Astrocyte of the cerebellum (primary cell): ENCODE results near the gene AGBL4.

Experiments
- DNase-seq: peaks from one replicate; pipeline ENCODE4 v3.0.0-alpha.2; 2011; ENCODE audit warnings: low read depth
- H3K4me3 ChIP-seq: 2 replicates; pipeline ENCODE4 v1.5.1; 2011; ENCODE audit warnings: mild to moderate bottlenecking, low read depth, low read length, moderate library complexity
- CTCF ChIP-seq: IDR thresholded peaks from 2 replicates; pipeline ENCODE4 v1.5.1; 2012; ENCODE audit warnings: low read length, low read depth, moderate library complexity, mild to moderate bottlenecking; ENCODE audit errors: missing control alignments
- in situ Hi-C: cut with HindIII; loops from 2 replicates; pipeline ENCODE4 v1.10.0; 2017; ENCODE audit warnings: low sequenced_read_pairs

AGBL4 gene

GRCh38 chr1:48652334-48652733 lies 1371.4 kb downstream of the AGBL4 start:
- in situ Hi-C loops = no loop called here
- no peak for DNase-seq
- no peak overlapping the region for H3K4me3 ChIP-seq
- TF ChIP-seq CTCF = no peak

- no peak overlapping the region for H3K4me3 ChIP-seq
- DNase-seq = no peak
- in situ Hi-C loops = no loop called here
- TF ChIP-seq CTCF = no peak
Measured at GRCh38 chr1:48649880-48650279, 1373.9 kb downstream of the AGBL4 start.

- TF ChIP-seq CTCF = no peak
- in situ Hi-C loops = no loop called here
- DNase-seq = no peak
- H3K4me3 ChIP-seq = no peak overlapping the region
Measured at GRCh38 chr1:48645883-48646282, 1377.9 kb downstream of the AGBL4 start.

- no peak for TF ChIP-seq CTCF
- H3K4me3 ChIP-seq = no peak overlapping the region
- in situ Hi-C loops = no loop called here
- no peak for DNase-seq
Measured at GRCh38 chr1:48644905-48645605, 1378.7 kb downstream of the AGBL4 start.

- no peak for TF ChIP-seq CTCF
- no peak overlapping the region for H3K4me3 ChIP-seq
- DNase-seq = no peak
- in situ Hi-C loops = no loop called here
Measured at GRCh38 chr1:48644190-48644900, 1379.4 kb downstream of the AGBL4 start.

GRCh38 chr1:48643193-48643592 lies 1380.6 kb downstream of the AGBL4 start:
- in situ Hi-C loops = no loop called here
- no peak for TF ChIP-seq CTCF
- no peak overlapping the region for H3K4me3 ChIP-seq
- no peak for DNase-seq
